ENCODE measurements around the gene TRAF6. TPM values are rescaled to one million over a fixed set of nuclear protein-coding genes. Genes with fewer than 3 reads are reported as not detected.
A peak's percentile ranks its signal among the peaks of the same experiment; 100 is the strongest.

The TRAF6 gene
- total RNA-seq, 1 donor from 2014 or later: 20.4 TPM

DNA sequence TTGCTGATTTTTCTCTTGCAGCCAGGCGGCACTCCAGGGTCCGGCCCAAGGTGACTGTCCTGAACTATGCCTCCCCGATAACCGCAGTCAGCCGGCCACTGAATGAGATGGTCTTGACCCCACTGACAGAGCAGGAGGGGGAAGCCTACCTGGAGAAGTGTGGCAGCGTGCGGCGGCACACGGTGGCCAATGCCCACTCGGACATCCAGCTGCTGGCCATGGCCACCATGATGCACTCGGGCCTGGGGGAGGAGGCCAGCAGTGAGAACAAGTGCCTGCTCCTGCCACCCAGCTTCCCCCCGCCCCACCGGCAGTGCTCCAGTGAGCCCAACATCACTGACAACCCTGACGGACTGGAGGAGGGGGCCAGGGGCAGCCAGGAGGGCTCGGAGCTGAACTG lies 47.8 kb downstream of the TRAF6 start:
- no peak overlapping the region for H3K27ac Mint-ChIP-seq (ENCODE audit: unreplicated experiment)
- H3K4me3 Mint-ChIP-seq (ENCODE audit: unreplicated experiment): no peak overlapping the region
- H3K27me3 Mint-ChIP-seq (ENCODE audit: unreplicated experiment): peaks cover 7% of the 10 kb centered on the region
- TF ChIP-seq, protein P1, sequence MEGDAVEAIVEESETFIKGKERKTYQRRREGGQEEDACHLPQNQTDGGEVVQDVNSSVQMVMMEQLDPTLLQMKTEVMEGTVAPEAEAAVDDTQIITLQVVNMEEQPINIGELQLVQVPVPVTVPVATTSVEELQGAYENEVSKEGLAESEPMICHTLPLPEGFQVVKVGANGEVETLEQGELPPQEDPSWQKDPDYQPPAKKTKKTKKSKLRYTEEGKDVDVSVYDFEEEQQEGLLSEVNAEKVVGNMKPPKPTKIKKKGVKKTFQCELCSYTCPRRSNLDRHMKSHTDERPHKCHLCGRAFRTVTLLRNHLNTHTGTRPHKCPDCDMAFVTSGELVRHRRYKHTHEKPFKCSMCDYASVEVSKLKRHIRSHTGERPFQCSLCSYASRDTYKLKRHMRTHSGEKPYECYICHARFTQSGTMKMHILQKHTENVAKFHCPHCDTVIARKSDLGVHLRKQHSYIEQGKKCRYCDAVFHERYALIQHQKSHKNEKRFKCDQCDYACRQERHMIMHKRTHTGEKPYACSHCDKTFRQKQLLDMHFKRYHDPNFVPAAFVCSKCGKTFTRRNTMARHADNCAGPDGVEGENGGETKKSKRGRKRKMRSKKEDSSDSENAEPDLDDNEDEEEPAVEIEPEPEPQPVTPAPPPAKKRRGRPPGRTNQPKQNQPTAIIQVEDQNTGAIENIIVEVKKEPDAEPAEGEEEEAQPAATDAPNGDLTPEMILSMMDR (IDR thresholded peaks at IDR 0.05; ENCODE audit: unreplicated experiment): no peak
- H3K36me3 Mint-ChIP-seq (ENCODE audit: low read depth, unreplicated experiment): peaks cover 48% of the 10 kb centered on the region
- peaks cover 17% of the 10 kb centered on the region for H3K4me1 Mint-ChIP-seq (ENCODE audit: unreplicated experiment)
- no peak for DNase-seq (ENCODE audit: low spot score)
- no peaks in the 10 kb centered on the region for H3K9me3 Mint-ChIP-seq (ENCODE audit: unreplicated experiment)

DNA sequence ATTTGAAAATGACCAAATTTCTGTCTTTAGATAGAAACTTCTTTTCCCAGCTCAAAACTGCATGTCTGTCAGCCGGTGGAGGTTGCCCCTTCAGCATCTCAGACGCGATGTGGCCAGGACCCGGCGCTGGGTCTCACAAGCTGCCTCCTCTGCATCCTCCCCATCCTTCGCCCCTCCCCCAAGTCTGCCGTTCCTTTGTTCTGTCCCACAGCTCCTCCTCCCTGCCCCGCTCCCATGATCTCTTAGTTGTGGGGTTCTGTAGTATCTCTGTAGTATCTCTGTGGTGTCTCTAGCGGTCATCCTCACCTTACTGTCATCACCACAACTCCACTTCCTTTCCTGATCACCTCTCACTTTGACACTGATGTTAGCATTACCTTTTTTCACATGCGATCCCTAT lies 49.9 kb downstream of the TRAF6 start:
- no peak overlapping the region for H3K27ac Mint-ChIP-seq (ENCODE audit: unreplicated experiment)
- DNase-seq (ENCODE audit: low spot score): no peak
- H3K36me3 Mint-ChIP-seq (ENCODE audit: low read depth, unreplicated experiment): peaks cover 48% of the 10 kb centered on the region
- peaks cover 10% of the 10 kb centered on the region for H3K27me3 Mint-ChIP-seq (ENCODE audit: unreplicated experiment)
- peaks cover 11% of the 10 kb centered on the region for H3K4me1 Mint-ChIP-seq (ENCODE audit: unreplicated experiment)
- TF ChIP-seq, protein P1 (IDR thresholded peaks at IDR 0.05; ENCODE audit: unreplicated experiment): no peak
- peak overlapping the region; percentile 60 for H3K4me3 Mint-ChIP-seq (ENCODE audit: unreplicated experiment)
- H3K9me3 Mint-ChIP-seq (ENCODE audit: unreplicated experiment): no peaks in the 10 kb centered on the region

DNA sequence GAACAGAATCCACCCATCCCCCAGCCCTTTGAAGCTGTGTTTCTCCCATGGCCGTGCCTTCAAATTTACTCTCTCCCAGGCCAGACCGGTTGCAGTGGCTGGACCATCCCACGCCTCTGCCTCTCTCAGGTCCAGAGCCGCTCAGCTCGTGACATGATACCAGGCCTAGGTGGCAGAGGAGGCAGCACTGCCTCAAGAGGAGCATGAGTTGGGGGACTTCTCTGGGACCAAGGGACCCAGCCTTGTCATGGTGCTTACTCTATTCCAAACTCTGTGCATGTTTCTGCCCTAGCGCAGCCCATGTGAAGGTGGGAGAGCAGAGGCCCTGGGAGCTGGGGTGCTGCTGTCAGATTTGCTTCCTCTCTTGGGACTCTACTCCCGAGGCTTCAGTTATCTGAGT lies 51.0 kb downstream of the TRAF6 start:
- Mint-ChIP-seq H3K27me3 (ENCODE audit: unreplicated experiment) (peaks cover 14% of the 10 kb centered on the region), H3K9me3 (ENCODE audit: unreplicated experiment) (no peaks in the 10 kb centered on the region), H3K4me3 (ENCODE audit: unreplicated experiment) (no peak overlapping the region), H3K4me1 (ENCODE audit: unreplicated experiment) (peaks cover 11% of the 10 kb centered on the region), H3K36me3 (ENCODE audit: low read depth, unreplicated experiment) (peaks cover 56% of the 10 kb centered on the region), H3K27ac (ENCODE audit: unreplicated experiment) (no peak overlapping the region)
- no peak for DNase-seq (ENCODE audit: low spot score)
- TF ChIP-seq, protein P1 (IDR thresholded peaks at IDR 0.05; ENCODE audit: unreplicated experiment): no peak

DNA sequence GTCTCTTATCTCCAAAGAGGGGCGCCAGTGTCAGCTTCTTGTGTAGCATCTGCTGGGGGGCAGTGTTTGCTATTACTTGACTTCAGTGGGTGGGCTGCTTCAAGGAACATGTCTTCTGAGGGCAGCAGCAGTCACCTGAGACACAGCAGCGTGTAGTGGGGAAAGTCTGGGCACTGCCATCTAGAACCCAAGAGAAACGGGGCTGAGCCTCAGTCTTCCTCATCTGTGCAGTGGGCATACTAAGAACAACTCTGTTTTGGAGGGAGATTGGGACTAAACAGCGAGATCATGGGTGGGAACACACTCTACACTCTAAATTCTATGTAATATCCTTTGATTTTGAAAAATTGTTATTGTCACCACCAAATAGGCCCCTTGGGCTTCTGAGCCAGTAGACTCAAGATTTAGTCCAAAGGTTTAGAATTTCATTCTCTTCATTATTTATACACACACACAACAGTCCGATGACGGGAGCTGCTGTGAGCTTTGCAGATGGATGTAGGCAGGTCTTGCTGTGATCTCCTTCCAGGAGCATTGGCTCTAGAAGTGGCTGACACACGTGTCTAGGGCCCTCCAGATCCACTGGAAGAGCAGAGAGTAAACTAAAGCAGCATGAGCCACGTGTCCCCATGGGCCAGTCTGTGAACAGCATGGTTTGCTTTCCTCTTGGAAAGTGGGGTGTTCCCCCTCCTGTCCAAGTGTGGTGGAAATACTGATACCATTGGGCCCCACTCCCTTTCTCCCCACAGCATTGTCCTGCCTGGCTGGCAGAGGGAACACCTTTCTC lies 51.8 kb downstream of the TRAF6 start:
- peaks cover 21% of the 10 kb centered on the region for H3K27me3 Mint-ChIP-seq (ENCODE audit: unreplicated experiment)
- peaks cover 58% of the 10 kb centered on the region for H3K36me3 Mint-ChIP-seq (ENCODE audit: low read depth, unreplicated experiment)
- H3K9me3 Mint-ChIP-seq (ENCODE audit: unreplicated experiment): no peaks in the 10 kb centered on the region
- H3K4me3 Mint-ChIP-seq (ENCODE audit: unreplicated experiment): no peak overlapping the region
- H3K27ac Mint-ChIP-seq (ENCODE audit: unreplicated experiment): no peak overlapping the region
- no peak for DNase-seq (ENCODE audit: low spot score)
- peaks cover 16% of the 10 kb centered on the region for H3K4me1 Mint-ChIP-seq (ENCODE audit: unreplicated experiment)
- TF ChIP-seq, protein P1 (IDR thresholded peaks at IDR 0.05; ENCODE audit: unreplicated experiment): no peak

DNA sequence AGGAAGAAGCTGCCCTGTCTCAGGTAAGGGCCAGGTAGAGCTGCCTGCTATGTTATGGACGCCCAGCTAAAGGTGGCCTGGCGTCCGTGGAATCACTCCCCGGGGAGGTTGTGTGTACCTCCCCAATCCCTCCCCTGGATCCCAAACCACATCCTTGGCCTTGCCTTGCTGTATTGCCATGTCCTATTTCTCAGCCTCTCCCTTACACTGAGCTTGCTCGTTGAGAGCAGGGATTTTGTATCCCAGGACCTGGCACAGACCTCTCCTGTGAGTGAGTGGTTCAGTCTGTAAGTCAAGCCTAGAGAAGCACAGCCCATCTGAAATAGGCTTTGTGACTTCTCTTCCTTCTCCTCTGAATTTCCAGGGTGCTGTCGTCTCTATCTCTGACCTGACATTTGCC lies 53.9 kb downstream of the TRAF6 start:
- Mint-ChIP-seq H3K27ac (ENCODE audit: unreplicated experiment) (no peak overlapping the region), H3K9me3 (ENCODE audit: unreplicated experiment) (no peaks in the 10 kb centered on the region), H3K36me3 (ENCODE audit: low read depth, unreplicated experiment) (peaks cover 73% of the 10 kb centered on the region), H3K4me1 (ENCODE audit: unreplicated experiment) (peaks cover 34% of the 10 kb centered on the region), H3K4me3 (ENCODE audit: unreplicated experiment) (peak overlapping the region; percentile 79), H3K27me3 (ENCODE audit: unreplicated experiment) (peaks cover 26% of the 10 kb centered on the region)
- TF ChIP-seq, protein P1 (IDR thresholded peaks at IDR 0.05; ENCODE audit: unreplicated experiment): no peak
- DNase-seq (ENCODE audit: low spot score): no peak

Data from endothelial cell (in vitro differentiated cells).